AG04449 (cell line): ENCODE measurements around the gene ZFHX3.

Source experiments
- CTCF ChIA-PET: fragments of 350-600 bp; formaldehyde crosslinking; extraction: SDS; loops from one replicate; lab custom pipeline; 2021; ENCODE audit warnings: antibody characterized with exemption; lab: Yijun Ruan, JAX
- POLR2A ChIA-PET: fragments of 400-600, 350-600 bp; formaldehyde crosslinking; extraction: SDS; loops from one replicate; lab custom pipeline; 2020; ENCODE audit warnings: antibody characterized with exemption, inconsistent platforms; lab: Yijun Ruan, JAX
- DNase-seq: peaks from one replicate; pipeline ENCODE4 v3.0.0-alpha.2; 2010; ENCODE audit warnings: low read depth, low spot score
- H3K4me3 ChIP-seq: 2 replicates; pipeline ENCODE4 v1.5.1; 2011; ENCODE audit warnings: low read depth, mild to moderate bottlenecking, control low read depth, low read length
- TF ChIP-seq, protein P1 (sequence below): IDR thresholded peaks from one replicate; pipeline ENCODE4 v1.5.1; 2011; ENCODE audit warnings: mild to moderate bottlenecking, moderate library complexity, low read length, control low read depth, inconsistent platforms; ENCODE audit not compliant: insufficient read depth; ENCODE audit errors: missing control alignments

The ZFHX3 gene

DNA sequence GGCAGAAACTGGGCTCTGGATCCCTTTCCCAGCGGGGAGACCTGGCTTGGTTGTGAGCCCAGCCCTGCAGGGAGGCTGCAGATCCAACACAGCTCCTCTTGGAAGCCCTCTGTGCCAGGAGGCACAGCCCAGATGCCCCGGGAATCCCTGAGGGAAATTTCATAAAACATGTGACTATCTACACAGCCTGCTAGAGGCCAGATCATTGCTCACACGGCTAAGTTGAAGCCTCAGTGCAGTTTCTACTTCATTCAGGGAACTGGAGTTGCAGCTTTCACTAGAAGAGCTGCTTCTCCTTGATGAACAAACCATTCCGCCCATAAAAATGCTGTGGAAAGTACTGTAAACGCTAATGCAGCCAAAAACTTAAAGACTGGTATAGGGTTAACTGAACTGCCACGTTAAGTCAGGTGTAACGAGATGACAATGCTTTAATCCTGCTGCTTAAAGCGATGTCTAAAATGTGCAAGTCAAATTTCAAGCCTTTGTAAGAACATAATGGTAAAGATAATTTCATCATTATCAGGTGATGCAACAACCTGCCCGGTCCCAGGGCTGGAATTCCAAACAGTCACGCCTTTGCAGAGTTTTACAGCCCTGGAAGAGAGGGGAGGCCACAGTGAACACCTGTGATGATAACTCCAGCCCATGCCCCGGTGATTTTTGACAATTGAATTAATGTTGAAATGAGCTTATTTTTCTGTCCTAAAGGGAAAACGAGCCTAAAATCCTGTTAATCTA lies 172.5 kb downstream of the ZFHX3 start:
- POLR2A ChIA-PET, result interaction anchor here (0.7 kb wide), 1 partner anchor 172 kb away, joined by 3 read pairs; no protein-coding TSS in a partner anchor
- H3K4me3 ChIP-seq, result no peak overlapping the region
- TF ChIP-seq, protein P1, sequence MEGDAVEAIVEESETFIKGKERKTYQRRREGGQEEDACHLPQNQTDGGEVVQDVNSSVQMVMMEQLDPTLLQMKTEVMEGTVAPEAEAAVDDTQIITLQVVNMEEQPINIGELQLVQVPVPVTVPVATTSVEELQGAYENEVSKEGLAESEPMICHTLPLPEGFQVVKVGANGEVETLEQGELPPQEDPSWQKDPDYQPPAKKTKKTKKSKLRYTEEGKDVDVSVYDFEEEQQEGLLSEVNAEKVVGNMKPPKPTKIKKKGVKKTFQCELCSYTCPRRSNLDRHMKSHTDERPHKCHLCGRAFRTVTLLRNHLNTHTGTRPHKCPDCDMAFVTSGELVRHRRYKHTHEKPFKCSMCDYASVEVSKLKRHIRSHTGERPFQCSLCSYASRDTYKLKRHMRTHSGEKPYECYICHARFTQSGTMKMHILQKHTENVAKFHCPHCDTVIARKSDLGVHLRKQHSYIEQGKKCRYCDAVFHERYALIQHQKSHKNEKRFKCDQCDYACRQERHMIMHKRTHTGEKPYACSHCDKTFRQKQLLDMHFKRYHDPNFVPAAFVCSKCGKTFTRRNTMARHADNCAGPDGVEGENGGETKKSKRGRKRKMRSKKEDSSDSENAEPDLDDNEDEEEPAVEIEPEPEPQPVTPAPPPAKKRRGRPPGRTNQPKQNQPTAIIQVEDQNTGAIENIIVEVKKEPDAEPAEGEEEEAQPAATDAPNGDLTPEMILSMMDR, result no peak
- no peak for DNase-seq
- CTCF ChIA-PET, result interaction anchor here (0.8 to 4.3 kb wide), 5 partner anchors 8 to 751 kb away, joined by 3 to 33 read pairs (median 4); no protein-coding TSS in a partner anchor

DNA sequence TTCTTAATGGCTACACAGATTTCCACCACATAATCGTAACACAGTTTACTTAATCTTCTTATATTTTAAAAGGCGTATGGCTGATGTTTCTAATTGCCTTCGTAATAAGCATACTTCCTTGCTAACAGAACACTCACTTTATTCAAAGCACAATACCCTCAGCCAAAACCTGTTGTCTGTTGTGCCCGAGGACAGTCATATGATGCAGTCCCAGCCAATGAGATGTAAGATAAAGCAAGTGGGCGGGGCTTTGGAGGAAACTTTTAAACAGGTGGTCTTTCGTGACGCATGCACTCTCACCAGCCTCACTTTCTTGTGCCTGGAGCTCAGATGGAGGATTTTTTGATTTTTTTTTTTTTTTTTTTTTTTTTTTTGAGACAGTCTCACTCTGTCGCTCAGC lies 174.1 kb downstream of the ZFHX3 start:
- TF ChIP-seq, protein P1, result no peak
- ChIA-PET CTCF (no interaction called here), POLR2A (no interaction called here)
- no peak overlapping the region for H3K4me3 ChIP-seq
- no peak for DNase-seq

DNA sequence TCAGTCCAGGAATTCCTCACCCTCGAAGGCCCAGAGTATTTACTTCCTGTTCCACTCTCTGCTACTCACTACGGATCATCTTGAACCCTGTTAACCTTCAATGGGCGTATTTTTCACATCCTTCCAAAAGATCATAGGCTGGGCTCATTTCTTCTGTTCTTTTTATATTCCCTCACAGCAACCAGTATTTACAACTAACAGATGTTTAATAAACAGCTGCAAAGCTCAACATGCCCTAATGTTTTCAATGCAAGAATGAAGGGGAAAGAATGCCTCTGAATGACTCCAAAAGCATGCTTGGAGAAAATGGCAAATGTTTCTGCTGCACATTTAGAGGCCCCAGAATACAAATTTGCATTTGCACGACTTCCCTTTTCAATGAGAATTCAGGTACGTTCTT lies 174.9 kb downstream of the ZFHX3 start:
- TF ChIP-seq, protein P1, result no peak
- H3K4me3 ChIP-seq, result no peak overlapping the region
- ChIA-PET CTCF (no interaction called here), POLR2A (interaction anchor here (1.1 kb wide), 1 partner anchor 182 kb away, joined by 4 read pairs; no protein-coding TSS in a partner anchor)
- no peak for DNase-seq

DNA sequence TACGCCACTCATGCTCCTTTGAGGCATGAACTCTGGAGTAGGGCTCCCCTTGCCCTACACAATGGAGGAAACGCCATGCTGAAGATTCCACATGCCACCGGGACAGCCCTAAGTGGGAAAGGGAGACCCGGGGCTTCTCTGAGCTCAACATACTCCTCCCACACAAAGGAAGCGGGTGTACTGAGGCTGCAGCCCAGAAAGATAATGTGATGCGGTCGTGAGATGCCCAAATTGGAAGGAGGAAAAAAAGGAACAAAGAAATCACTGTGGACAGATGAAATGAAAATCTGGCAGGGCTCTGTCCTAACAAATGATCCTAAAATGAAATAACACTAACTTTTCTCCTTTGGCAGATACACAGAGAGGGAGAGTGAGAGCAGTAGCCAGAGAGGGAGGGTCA lies 182.1 kb downstream of the ZFHX3 start:
- POLR2A ChIA-PET, result no interaction called here
- DNase-seq, result no peak
- TF ChIP-seq, protein P1, result no peak
- H3K4me3 ChIP-seq, result no peak overlapping the region
- CTCF ChIA-PET, result no interaction called here

DNA sequence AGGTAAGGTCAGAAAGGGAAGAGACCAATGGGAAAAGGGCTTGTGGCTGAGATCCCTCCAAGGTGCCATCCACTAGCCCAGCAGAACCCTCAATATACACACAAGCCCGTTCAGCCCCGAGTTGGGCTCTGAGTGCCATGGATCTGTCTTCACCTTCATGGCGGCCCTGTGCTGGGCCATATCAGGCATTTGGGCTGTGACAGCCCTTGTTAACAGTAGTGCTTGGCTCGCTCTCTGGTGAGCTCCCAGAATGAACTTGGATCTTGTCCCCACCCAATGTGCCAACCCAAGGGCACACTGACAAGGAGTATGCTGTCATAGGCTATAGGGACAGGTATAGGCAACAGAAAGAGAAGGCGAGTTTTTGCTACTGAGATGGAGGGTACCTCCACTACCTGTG lies 182.7 kb downstream of the ZFHX3 start:
- TF ChIP-seq, protein P1, result no peak
- POLR2A ChIA-PET, result no interaction called here
- CTCF ChIA-PET, result no interaction called here
- no peak for DNase-seq
- H3K4me3 ChIP-seq, result no peak overlapping the region

DNA sequence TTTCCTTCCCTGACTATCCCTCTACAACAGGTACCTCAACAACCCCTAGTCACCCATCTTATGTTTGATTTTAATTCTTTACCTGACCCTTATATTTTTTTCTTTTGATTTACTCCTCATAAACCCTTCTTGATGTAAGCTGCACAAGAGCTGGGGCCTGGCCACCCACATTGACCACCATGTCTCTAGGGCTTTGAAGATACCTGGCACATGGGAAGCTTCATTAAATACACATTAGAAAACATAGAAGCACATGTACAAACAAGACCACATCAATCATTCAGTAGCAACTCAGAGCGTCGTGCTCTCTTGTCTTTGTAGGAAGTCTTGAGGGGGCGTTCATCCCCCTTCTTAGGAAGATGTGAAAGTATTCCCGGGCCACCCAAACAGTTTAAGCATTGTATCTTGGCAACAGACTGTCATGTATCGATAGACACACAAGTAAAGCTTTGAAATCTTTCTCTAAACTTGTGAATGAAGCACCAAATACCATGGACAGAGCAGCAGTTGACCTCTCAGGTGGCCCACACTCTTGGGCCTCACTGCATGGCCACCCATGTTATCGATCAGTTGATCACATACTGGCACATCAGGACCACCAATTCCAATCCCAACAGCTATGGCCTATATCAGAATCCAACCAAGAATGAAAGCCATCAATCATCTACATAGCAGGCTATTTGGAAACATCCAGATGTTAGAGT lies 183.6 kb downstream of the ZFHX3 start:
- TF ChIP-seq, protein P1, result no peak
- POLR2A ChIA-PET, result no interaction called here

More for the DNA sequence above, 183.6 kb downstream of the ZFHX3 start:
- H3K4me3 ChIP-seq, result no peak overlapping the region
- CTCF ChIA-PET, result interaction anchor here (1.0 kb wide), 1 partner anchor 10 kb away, joined by 4 read pairs; no protein-coding TSS in a partner anchor
- no peak for DNase-seq
